ENCODE data around the gene HACD1. TPM values are rescaled to one million over a fixed set of nuclear protein-coding genes. Genes with fewer than 3 reads are reported as not detected.

Gene HACD1
- total RNA-seq, 4 donors from 2014 or later, result 11.0 to 23.8 (median 16.7) TPM

- Histone ChIP-seq H3K27ac (no peak overlapping the region), H3K4me1 (peaks cover 0 to 46% (median 7%) of the 10 kb centered on the region in 3 donors)
Observed at GRCh38 chr10:17655009-17655408, 37.8 kb upstream of the HACD1 start.

GRCh38 chr10:17652585-17652984 lies 35.4 kb upstream of the HACD1 start:
- H3K36me3 ChIP-seq, result peaks cover 0 to 20% (median 0%) of the 10 kb centered on the region in 3 donors
- DNase-seq, result no peak
- H3K27ac ChIP-seq, result no peak overlapping the region
- peaks cover 0 to 69% (median 7%) of the 10 kb centered on the region in 3 donors for H3K4me1 ChIP-seq
- no peak for TF ChIP-seq CTCF (IDR thresholded peaks at IDR 0.05)
- no peak for TF ChIP-seq POLR2A (IDR thresholded peaks at IDR 0.05)
- intact Hi-C loops (cut with DNase I), result no loop called here
- H3K4me3 ChIP-seq, result no peak overlapping the region
- H3K9me3 ChIP-seq, result no peaks in the 10 kb centered on the region
- H3K27me3 ChIP-seq, result no peaks in the 10 kb centered on the region

More at GRCh38 chr10:17655009-17655408, 37.8 kb upstream of the HACD1 start:
- DNase-seq, result no peak
- intact Hi-C loops (cut with DNase I), result no loop called here
- Histone ChIP-seq H3K4me3 (no peak overlapping the region), H3K27me3 (no peaks in the 10 kb centered on the region), H3K36me3 (peaks cover 0 to 14% (median 0%) of the 10 kb centered on the region in 3 donors), H3K9me3 (no peaks in the 10 kb centered on the region)
- no peak for TF ChIP-seq CTCF (IDR thresholded peaks at IDR 0.05)
- TF ChIP-seq POLR2A (IDR thresholded peaks at IDR 0.05), result no peak
- 85 to 94% methylated on average over 3 of the region's 3 CpGs for WGBS, 2 donors

- no peak overlapping the region for H3K27ac ChIP-seq
Observed at GRCh38 chr10:17651896-17652295, 34.7 kb upstream of the HACD1 start.

GRCh38 chr10:17650416-17650815 lies 33.2 kb upstream of the HACD1 start:
- no peak for DNase-seq
- Histone ChIP-seq H3K27ac (no peak overlapping the region), H3K27me3 (no peaks in the 10 kb centered on the region), H3K9me3 (no peaks in the 10 kb centered on the region), H3K4me1 (peaks cover 5 to 77% (median 19%) of the 10 kb centered on the region in 3 donors), H3K36me3 (peaks cover 0 to 20% (median 0%) of the 10 kb centered on the region in 3 donors), H3K4me3 (no peak overlapping the region)
- 85 to 92% methylated on average over 8 of the region's 8 CpGs for WGBS, 2 donors
- no peak for TF ChIP-seq POLR2A (IDR thresholded peaks at IDR 0.05)
- TF ChIP-seq CTCF (IDR thresholded peaks at IDR 0.05), result no peak
- intact Hi-C loops (cut with DNase I), result no loop called here

More at GRCh38 chr10:17651896-17652295, 34.7 kb upstream of the HACD1 start:
- Histone ChIP-seq H3K4me1 (peaks cover 0 to 69% (median 6%) of the 10 kb centered on the region in 3 donors), H3K27me3 (no peaks in the 10 kb centered on the region), H3K36me3 (peaks cover 0 to 20% (median 0%) of the 10 kb centered on the region in 3 donors), H3K4me3 (no peak overlapping the region), H3K9me3 (no peaks in the 10 kb centered on the region)
- TF ChIP-seq POLR2A (IDR thresholded peaks at IDR 0.05) (no peak), CTCF (IDR thresholded peaks at IDR 0.05) (no peak)
- no peak for DNase-seq
- intact Hi-C loops (cut with DNase I), result no loop called here

- TF ChIP-seq POLR2A (IDR thresholded peaks at IDR 0.05) (no peak), CTCF (IDR thresholded peaks at IDR 0.05) (no peak)
- 75 to 83% methylated on average over 2 of the region's 2 CpGs for WGBS, 2 donors
- intact Hi-C loops (cut with DNase I), result no loop called here
- Histone ChIP-seq H3K36me3 (peaks cover 0 to 20% (median 0%) of the 10 kb centered on the region in 3 donors), H3K9me3 (no peaks in the 10 kb centered on the region), H3K27me3 (no peaks in the 10 kb centered on the region), H3K4me1 (peaks cover 7 to 83% (median 25%) of the 10 kb centered on the region in 3 donors), H3K27ac (peak overlapping the region in 1 of 4 donors; percentile 29), H3K4me3 (no peak overlapping the region)
- no peak for DNase-seq
Observed at GRCh38 chr10:17649836-17650235, 32.7 kb upstream of the HACD1 start.

Measured in esophagus squamous epithelium (tissue), 5 donors.